HFFc6 (cell line): ENCODE results near the gene ANKRD55. TPM values are rescaled to one million over a fixed set of nuclear protein-coding genes. Genes with fewer than 3 reads are reported as not detected.
"Not testable (repeated sequence)": the region's sequence is repeated elsewhere in the genome, so short reads cannot be mapped to it uniquely, and the experiment has no call there.

Source experiments
- DNase-seq: peaks from one replicate; pipeline ENCODE4 v3.0.0-alpha.2; 2018
- H3K27ac Mint-ChIP-seq: 2 replicates; pipeline ENCODE4 v1.8.0; 2020; ENCODE audit warnings: mild to moderate bottlenecking, mixed read lengths
- H3K27me3 Mint-ChIP-seq: 2 replicates; pipeline ENCODE4 v1.8.0; 2021; ENCODE audit warnings: mild to moderate bottlenecking, moderate library complexity, mixed read lengths; ENCODE audit not compliant: insufficient read depth
- H3K36me3 Mint-ChIP-seq: 2 replicates; pipeline ENCODE4 v1.8.0; 2021; ENCODE audit warnings: low read depth, mixed read lengths
- H3K4me1 Mint-ChIP-seq: 2 replicates; pipeline ENCODE4 v1.8.0; 2020; ENCODE audit warnings: low read depth, mixed read lengths
- H3K4me3 Mint-ChIP-seq: 2 replicates; pipeline ENCODE4 v1.8.0; 2020; ENCODE audit warnings: mild to moderate bottlenecking, moderate library complexity, mixed read lengths
- H3K9me3 Mint-ChIP-seq: 2 replicates; pipeline ENCODE4 v1.8.0; 2020; ENCODE audit warnings: mild to moderate bottlenecking, mixed read lengths
- CTCF ChIP-seq: fragments of 200-600 bp; sonication (generic); IDR thresholded peaks from 2 replicates; pipeline ENCODE4 v1.5.0; 2021; ENCODE audit warnings: antibody characterized with exemption, mild to moderate bottlenecking
- total RNA-seq, 6 experiments: library from RNA; stranded (reverse); fragmentation: NEBNext Ultra II Directional; extraction: Animal tissue kit (Norgen Biotek cat#: 25700); gene quantifications; 2 replicates in 1 of 6; 3 replicates in 5 of 6; pipeline ENCODE4 v1.2.3, GENCODE V29; 2021

ANKRD55 gene
- total RNA-seq, 6 experiments from 2014 or later, result not detected

- DNase-seq, result no peak
- Mint-ChIP-seq H3K27ac (no peak overlapping the region), H3K36me3 (no peaks in the 10 kb centered on the region), H3K4me1 (peaks cover 34% of the 10 kb centered on the region), H3K27me3 (peaks cover 4% of the 10 kb centered on the region), H3K9me3 (no peaks in the 10 kb centered on the region), H3K4me3 (no peak overlapping the region)
- TF ChIP-seq CTCF, result no peak
Observed at GRCh38 chr5:56108246-56108645, 124.9 kb downstream of the ANKRD55 start.

- no peaks in the 10 kb centered on the region for H3K9me3 Mint-ChIP-seq
- no peaks in the 10 kb centered on the region for H3K36me3 Mint-ChIP-seq
- H3K27ac Mint-ChIP-seq, result no peak overlapping the region
- peaks cover 19% of the 10 kb centered on the region for H3K4me1 Mint-ChIP-seq
- DNase-seq, result no peak
- TF ChIP-seq CTCF, result no peak
- no peak overlapping the region for H3K4me3 Mint-ChIP-seq
- H3K27me3 Mint-ChIP-seq, result peaks cover 4% of the 10 kb centered on the region
Observed at GRCh38 chr5:56106837-56107236, 126.3 kb downstream of the ANKRD55 start.

GRCh38 chr5:56105511-56106291, 127.4 kb downstream of the ANKRD55 start:
- no peak for DNase-seq
- H3K27me3 Mint-ChIP-seq, result peaks cover 4% of the 10 kb centered on the region
- H3K9me3 Mint-ChIP-seq, result no peaks in the 10 kb centered on the region
- H3K4me1 Mint-ChIP-seq, result peaks cover 10% of the 10 kb centered on the region
- H3K4me3 Mint-ChIP-seq, result no peak overlapping the region
- H3K36me3 Mint-ChIP-seq, result no peaks in the 10 kb centered on the region
- H3K27ac Mint-ChIP-seq, result no peak overlapping the region
- no peak for TF ChIP-seq CTCF

GRCh38 chr5:56102889-56103288, 130.2 kb downstream of the ANKRD55 start:
- DNase-seq, result no peak
- Mint-ChIP-seq H3K36me3 (no peaks in the 10 kb centered on the region), H3K4me1 (peaks cover 29% of the 10 kb centered on the region), H3K4me3 (no peak overlapping the region), H3K27ac (no peak overlapping the region), H3K9me3 (no peaks in the 10 kb centered on the region), H3K27me3 (peaks cover 6% of the 10 kb centered on the region)
- TF ChIP-seq CTCF, result no peak

- peaks cover 30% of the 10 kb centered on the region for H3K4me1 Mint-ChIP-seq
- H3K4me3 Mint-ChIP-seq, H3K9me3 Mint-ChIP-seq, DNase-seq, H3K27me3 Mint-ChIP-seq, H3K27ac Mint-ChIP-seq, H3K36me3 Mint-ChIP-seq: not testable (repeated sequence)
Observed at GRCh38 chr5:56102207-56102606, 130.9 kb downstream of the ANKRD55 start.

- peaks cover 5% of the 10 kb centered on the region for H3K27me3 Mint-ChIP-seq
- H3K27ac Mint-ChIP-seq, result no peak overlapping the region
- peaks cover 30% of the 10 kb centered on the region for H3K4me1 Mint-ChIP-seq
- no peaks in the 10 kb centered on the region for H3K9me3 Mint-ChIP-seq
- DNase-seq, result no peak
- H3K36me3 Mint-ChIP-seq, result no peaks in the 10 kb centered on the region
- H3K4me3 Mint-ChIP-seq, result no peak overlapping the region
- TF ChIP-seq CTCF, result no peak
Observed at GRCh38 chr5:56101180-56101579, 131.9 kb downstream of the ANKRD55 start.
